Endothelial cell of umbilical vein (primary cell): ENCODE data around the gene SCAF8. TPM values are rescaled to one million over a fixed set of nuclear protein-coding genes. Genes with fewer than 3 reads are reported as not detected.
A peak's percentile ranks its signal among the peaks of the same experiment; 100 is the strongest.

Experiments
- BruUV-seq: library from RNA; stranded (reverse); fragments of 400-500 nt; replicated peaks from 2 replicates; lab custom pipeline; 2021; lab: Mats Ljungman, UMichigan
- CTCF ChIA-PET: fragments of 300-600, 350-600 bp; sonication (Branson Sonifier 250); formaldehyde crosslinking; loops from one replicate; lab custom pipeline; 2021; ENCODE audit warnings: antibody characterized with exemption, inconsistent platforms; lab: Charles Lee
- POLR2A ChIA-PET: fragments of 300-600, 350-600 bp; sonication (Branson Sonifier 250); formaldehyde crosslinking; loops from one replicate; lab custom pipeline; 2021; ENCODE audit warnings: antibody characterized with exemption, inconsistent platforms; lab: Charles Lee
- DNase-seq: peaks from one replicate; pipeline ENCODE4 v3.0.0-alpha.2; 2011; ENCODE audit warnings: low read depth, low spot score
- FAIRE-seq: peaks from 2 replicates; lab custom pipeline; 2011; peaks lifted over from hg19 to GRCh38; lab: Jason Lieb, UNC
- H2AFZ ChIP-seq: 2 replicates; pipeline ENCODE4 v1.6.0; 2012; ENCODE audit warnings: low read depth, low read length, control low read depth, inconsistent platforms
- H3K27ac ChIP-seq: 2 replicates; pipeline ENCODE4 v1.5.1; 2011; ENCODE audit warnings: low read depth, mild to moderate bottlenecking, control low read depth, low read length, moderate library complexity; ENCODE audit not compliant: insufficient read depth
- H3K27me3 ChIP-seq, 2 experiments: 2 replicates each; pipeline versions ENCODE4 v1.6.0 to v1.6.1; 2011; ENCODE audit warnings: low read length in 2 of 2, mixed read lengths in 1 of 2; ENCODE audit not compliant: control insufficient read depth in 2 of 2, insufficient read depth in 2 of 2
- H3K36me3 ChIP-seq, 2 experiments: 2 replicates in 1 of 2; 3 replicates in 1 of 2; pipeline ENCODE4 v1.5.1; 2011; ENCODE audit warnings: low read length in 2 of 2, mild to moderate bottlenecking in 1 of 2, moderate library complexity in 1 of 2; ENCODE audit not compliant: control insufficient read depth in 2 of 2, insufficient read depth in 2 of 2; ENCODE audit errors: extremely low read depth in 1 of 2
- H3K4me1 ChIP-seq: 3 replicates; pipeline ENCODE4 v1.5.1; 2011; ENCODE audit warnings: mild to moderate bottlenecking, low read length; ENCODE audit not compliant: control insufficient read depth, insufficient read depth; ENCODE audit errors: extremely low read depth
- H3K4me2 ChIP-seq: 2 replicates; pipeline ENCODE4 v1.6.1; 2011; ENCODE audit warnings: low read length, control low read depth, mixed read lengths; ENCODE audit not compliant: insufficient read depth
- H3K4me3 ChIP-seq, 3 experiments: fragments of 200-600 bp in 1 of 3; sonication (generic), shearing (Covaris generic) in 1 of 3; replicated peaks in 1 of 3; 2 replicates each; pipeline ENCODE4 v1.5.1; 2011 to 2016; ENCODE audit warnings: control low read depth in 3 of 3, low read length in 3 of 3, mild to moderate bottlenecking in 2 of 3, inconsistent platforms in 1 of 3, low read depth in 1 of 3, moderate library complexity in 1 of 3; ENCODE audit not compliant: insufficient read depth in 1 of 3
- H3K79me2 ChIP-seq: 2 replicates; pipeline ENCODE4 v1.6.0; 2012; ENCODE audit warnings: low read length, inconsistent platforms; ENCODE audit not compliant: control insufficient read depth, insufficient read depth
- H3K9ac ChIP-seq: replicated peaks from 2 replicates; pipeline ENCODE3; 2011; ENCODE audit warnings: low read length, control low read depth; ENCODE audit not compliant: insufficient read depth; ENCODE audit errors: extremely low read depth
- H3K9me1 ChIP-seq: replicated peaks from 3 replicates; pipeline ENCODE4 v1.6.0; 2011; ENCODE audit warnings: mild to moderate bottlenecking, low read length; ENCODE audit not compliant: control insufficient read depth, insufficient read depth; ENCODE audit errors: extremely low read depth
- H3K9me3 ChIP-seq: replicated peaks from 2 replicates; pipeline ENCODE4 v1.5.1; 2012; ENCODE audit warnings: low read length, inconsistent platforms; ENCODE audit not compliant: control insufficient read depth, insufficient read depth
- H4K20me1 ChIP-seq: replicated peaks from 2 replicates; pipeline ENCODE3; 2011; ENCODE audit warnings: mild to moderate bottlenecking, low read length; ENCODE audit not compliant: control insufficient read depth, insufficient read depth; ENCODE audit errors: extremely low read depth
- EZH2 ChIP-seq: IDR thresholded peaks from 2 replicates; pipeline ENCODE4 v1.6.1; 2012; ENCODE audit warnings: borderline replicate concordance, low read depth, mild to moderate bottlenecking, moderate library complexity, low read length, inconsistent platforms; ENCODE audit not compliant: severe bottlenecking
- FOS ChIP-seq: IDR thresholded peaks from 2 replicates; pipeline ENCODE4 v1.6.1; 2011; ENCODE audit warnings: mild to moderate bottlenecking, low read length, moderate library complexity, borderline replicate concordance; ENCODE audit not compliant: insufficient read depth
- POLR2A ChIP-seq: IDR thresholded peaks from 2 replicates; pipeline ENCODE4 v1.6.1; 2012; ENCODE audit warnings: low read depth, mild to moderate bottlenecking, control low read depth, low read length
- dilution Hi-C: fragments of 300-500 bp; cut with MboI; formaldehyde crosslinking; loops from one replicate; pipeline ENCODE4 v1.15.0; 2019; ENCODE audit warnings: low sequenced_read_pairs; ENCODE audit not compliant: extremely low pct_ligation_motif_present
- intact Hi-C: fragments of 100-400 bp; cut with micrococcal nuclease; formaldehyde crosslinking; loops from one replicate; pipeline ENCODE4 v1.10.0; 2022
- polyA plus RNA-seq, 4 experiments: library from polyadenylated mRNA; depleted of rRNA in 3 of 4; stranded (reverse) in 3 of 4; unstranded in 1 of 4; fragments of >200 nt; gene quantifications; 2 replicates each; pipeline versions ENCODE4 v1.2.1 to v1.2.3, GENCODE V29; 2011 to 2012; ENCODE audit warnings: missing spikeins in 1 of 4
- total RNA-seq: library from RNA; stranded (reverse); gene quantifications from 2 replicates; pipeline ENCODE4 v1.2.3, GENCODE V29; 2021

Gene SCAF8
- total and polyA plus RNA-seq, 2 donors (not counting 3 experiments of a cell fraction or from before 2014, with no cell fraction given): 11.7 to 37.8 TPM

DNA sequence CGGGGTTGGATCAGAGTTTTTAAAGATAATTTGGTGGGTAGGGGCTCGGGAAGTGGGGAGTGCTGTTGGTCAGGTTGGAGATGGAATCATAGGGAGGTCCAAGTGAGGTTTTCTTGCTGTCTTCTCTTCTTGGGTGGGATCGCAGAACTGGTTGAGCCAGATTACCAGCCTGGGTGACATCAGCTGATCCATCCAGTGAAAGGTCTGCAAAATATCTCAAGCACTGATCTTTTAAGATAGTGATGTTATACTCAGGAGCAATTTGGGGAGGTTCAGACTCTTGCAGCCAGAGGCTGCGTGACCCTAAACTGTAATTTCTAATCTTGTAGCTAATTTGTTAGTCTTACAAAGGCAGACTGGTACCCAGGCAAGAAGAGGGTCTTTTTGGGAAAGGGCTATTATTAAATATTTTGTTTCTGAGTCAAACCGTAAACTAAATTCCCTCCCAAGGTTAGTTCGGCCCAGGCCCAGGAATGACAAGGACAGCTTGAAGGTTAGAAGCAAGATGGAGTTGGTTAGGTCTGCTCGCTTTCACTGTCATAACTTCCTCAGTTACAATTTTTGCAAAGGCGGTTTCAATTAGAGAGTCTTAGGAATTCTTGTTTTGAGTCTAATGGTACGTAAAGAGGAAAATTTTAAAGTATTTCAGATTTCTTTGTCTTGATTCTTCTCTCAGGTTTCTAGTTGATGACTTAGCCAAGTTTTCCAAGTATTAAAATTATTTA is 53.1 kb downstream of the SCAF8 start:
- no TSS peak for BruUV-seq
- no peak overlapping the region for H3K9ac ChIP-seq
- no peak overlapping the region for H3K27ac ChIP-seq
- dilution Hi-C loops (no loop called here), intact Hi-C loops (no loop called here)
- no peak overlapping the region for H3K4me3 ChIP-seq
- DNase-seq (no peak), FAIRE-seq (no peak)
- no peaks in the 10 kb centered on the region for H3K27me3 ChIP-seq
- peaks cover 4% of the 10 kb centered on the region for H4K20me1 ChIP-seq
- H3K79me2 ChIP-seq: peaks cover 60% of the 10 kb centered on the region
- ChIA-PET POLR2A (no interaction called here), CTCF (no interaction called here)
- TF ChIP-seq EZH2 (no peak), FOS (no peak)
- H3K4me2 ChIP-seq: no peak overlapping the region
- no peaks in the 10 kb centered on the region for H3K36me3 ChIP-seq
- no peaks in the 10 kb centered on the region for H3K4me1 ChIP-seq
- no peaks in the 10 kb centered on the region for H3K9me1 ChIP-seq
- no peaks in the 10 kb centered on the region for H3K9me3 ChIP-seq
- H2AFZ ChIP-seq: no peak overlapping the region

DNA sequence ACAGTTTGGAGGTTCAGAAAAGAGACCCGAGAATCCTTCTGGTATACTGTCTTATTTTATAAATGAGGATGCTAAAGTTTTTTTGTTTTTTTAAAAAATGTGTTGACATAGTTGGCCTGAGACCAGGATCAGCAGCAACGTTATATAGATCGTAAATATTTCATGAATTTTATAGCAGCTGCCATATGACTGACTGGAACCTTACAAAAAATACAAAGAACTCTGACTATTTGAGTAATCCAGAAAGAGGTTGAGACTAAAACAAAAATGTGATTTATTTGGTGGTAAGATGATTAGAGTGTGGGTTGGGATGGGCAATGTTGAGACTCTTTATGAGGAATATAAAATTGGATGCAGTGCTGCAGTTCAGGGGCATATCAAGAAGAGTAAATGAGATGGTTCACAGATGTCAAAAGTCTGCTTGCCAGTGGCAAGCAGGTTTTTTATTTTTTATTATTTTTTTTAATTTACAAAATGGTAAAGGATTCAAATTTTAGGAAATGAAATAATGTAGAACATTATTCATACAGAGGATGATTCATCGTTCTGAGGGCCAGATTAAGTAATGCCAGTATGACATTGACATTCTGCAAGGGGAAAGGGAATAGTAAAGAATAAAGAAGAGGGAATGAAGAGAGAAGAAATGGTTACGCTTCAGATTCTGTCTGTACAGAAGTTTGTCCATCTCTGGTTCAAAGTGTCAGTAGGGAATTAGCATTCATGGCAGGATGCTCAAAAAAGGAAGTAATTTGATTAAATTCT is 58.5 kb downstream of the SCAF8 start:
- Histone ChIP-seq H3K4me3 (no peak overlapping the region), H2AFZ (no peak overlapping the region), H3K4me1 (no peaks in the 10 kb centered on the region), H3K9me3 (no peaks in the 10 kb centered on the region), H3K27me3 (no peaks in the 10 kb centered on the region), H3K36me3 (peaks cover 0 to 3% of the 10 kb centered on the region in 2 experiments), H3K79me2 (peaks cover 36% of the 10 kb centered on the region), H3K9ac (no peak overlapping the region), H3K4me2 (no peak overlapping the region), H3K9me1 (no peaks in the 10 kb centered on the region), H4K20me1 (no peaks in the 10 kb centered on the region), H3K27ac (no peak overlapping the region)
- TF ChIP-seq FOS (peak; percentile 74), POLR2A (no peak)
- dilution Hi-C loops (no loop called here), intact Hi-C loops (no loop called here)
- CTCF ChIA-PET: interaction anchor here (0.8 to 1.3 kb wide), 3 partner anchors 15 to 116 kb away, joined by 3 to 4 read pairs (median 3); no protein-coding TSS in a partner anchor
- DNase-seq (peak; percentile 13), FAIRE-seq (no peak)
- POLR2A ChIA-PET: no interaction called here
- no TSS peak for BruUV-seq
